ENCODE data around the gene CBX8. TPM values are rescaled to one million over a fixed set of nuclear protein-coding genes. Genes with fewer than 3 reads are reported as not detected.

Gene CBX8
- total and polyA plus RNA-seq, 2 of the 8 experiments (the other 6 are each of a cell fraction or from before 2014, with no cell fraction given) = 0.09 to 2.1 TPM

DNA sequence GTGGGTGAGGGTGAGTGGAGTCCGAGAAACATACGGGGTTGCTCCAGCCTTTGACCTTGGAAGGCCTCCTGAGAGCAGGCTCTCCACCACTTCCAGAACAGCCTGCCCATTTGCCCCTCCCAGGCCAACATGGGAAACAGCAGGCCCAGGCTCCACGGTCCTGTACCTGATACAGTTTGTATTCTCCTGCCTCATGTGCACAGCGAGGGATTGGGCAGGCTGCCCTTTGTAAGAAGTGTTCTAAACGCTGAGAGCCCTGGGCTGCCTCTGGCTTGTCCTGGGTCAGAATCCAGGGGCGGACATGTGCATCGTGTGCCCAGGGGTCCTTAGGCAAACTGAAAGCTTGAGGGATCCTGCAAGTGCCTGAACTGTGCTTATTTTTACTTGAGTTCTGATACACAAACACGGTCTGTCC is 22.3 kb downstream of the CBX8 start (continued):
- TF ChIP-seq CHD7 (IDR thresholded peaks at IDR 0.05; ENCODE audit: insufficient replicate concordance, low read length) (no peak), BRCA1 (IDR thresholded peaks at IDR 0.05; ENCODE audit: low read depth, low read length) (no peak), CEBPB (IDR thresholded peaks at IDR 0.05; ENCODE audit: low read depth, low read length) (no peak), CTCF (IDR thresholded peaks at IDR 0.05; ENCODE audit: control extremely low read depth in 1 of 3, insufficient read depth in 1 of 3, low read depth in 1 of 3, low read length in 3 of 3) (no peak), SP1 (IDR thresholded peaks at IDR 0.05; ENCODE audit: low read depth, low read length) (no peak), SUZ12 (IDR thresholded peaks at IDR 0.05; ENCODE audit: low read length) (no peak), TEAD4 (IDR thresholded peaks at IDR 0.05; ENCODE audit: low read depth, low read length) (no peak)

Measured in H1 (cell line).